Gastroesophageal sphincter (tissue), 4 donors: ENCODE data around the gene TEKT2. TPM values are rescaled to one million over a fixed set of nuclear protein-coding genes. Genes with fewer than 3 reads are reported as not detected.
A peak's percentile ranks its signal among the peaks of the same experiment; 100 is the strongest.

Experiments
- ATAC-seq: fragments of 150-250 bp; one replicate; pipeline ENCODE4 v1.9.1; 2016; ENCODE audit warnings: mild to moderate bottlenecking, moderate library complexity
- H3K27ac ChIP-seq, 4 donors: fragments of 200-600 bp; sonication (generic) in 3 of 4; 1 replicate in 3 of 4; 2 replicates in 1 of 4; pipeline ENCODE4 v1.5.1; 2016 to 2019
- H3K27me3 ChIP-seq: fragments of 200-600 bp; sonication (generic); one replicate; pipeline ENCODE4 v1.5.1; 2019
- H3K36me3 ChIP-seq, 2 donors: fragments of 200-600 bp; sonication (generic); one replicate each; pipeline ENCODE4 v1.5.1; 2019; ENCODE audit warnings: control low read depth in 1 of 2
- H3K4me1 ChIP-seq, 3 donors: fragments of 200-600 bp; sonication (generic); 1 replicate in 2 of 3; 2 replicates in 1 of 3; pipeline ENCODE4 v1.5.1; 2016 to 2019; ENCODE audit warnings: control low read depth in 2 of 3
- H3K4me3 ChIP-seq, 2 donors: fragments of 200-600 bp; sonication (generic); one replicate each; pipeline ENCODE4 v1.5.1; 2019; ENCODE audit warnings: mild to moderate bottlenecking in 1 of 2, moderate library complexity in 1 of 2
- H3K9me3 ChIP-seq, 3 donors: fragments of 200-600 bp; sonication (generic); one replicate each; pipeline ENCODE4 v1.5.1; 2017 to 2019; ENCODE audit warnings: control low read depth in 2 of 3
- CTCF ChIP-seq, 4 experiments: fragments of 200-600 bp in 2 of 4; fragments of 450-650 bp in 2 of 4; sonication (generic) in 1 of 4; IDR thresholded peaks; one replicate each; pipeline ENCODE4 v1.5.1; 2017 to 2019; ENCODE audit warnings: antibody characterized with exemption in 4 of 4, mild to moderate bottlenecking in 2 of 4, moderate library complexity in 2 of 4
- EP300 ChIP-seq: sonication (generic); formaldehyde crosslinking; IDR thresholded peaks from one replicate; pipeline ENCODE4 v1.6.1; 2017; ENCODE audit warnings: antibody characterized with exemption, mild to moderate bottlenecking
- POLR2A ChIP-seq, 2 donors: fragments of 450-650 bp; IDR thresholded peaks; one replicate each; pipeline ENCODE4 v1.6.1; 2017; ENCODE audit warnings: antibody characterized with exemption in 2 of 2, mild to moderate bottlenecking in 2 of 2, moderate library complexity in 1 of 2
- POLR2AphosphoS5 ChIP-seq: sonication (generic); formaldehyde crosslinking; IDR thresholded peaks from one replicate; pipeline ENCODE4 v1.6.1; 2017; ENCODE audit warnings: antibody characterized with exemption
- WGBS, 2 donors: methylation state at CpG; one replicate each; pipeline ENCODE4 v1.1.5; 2018; ENCODE audit warnings: low coverage in 1 of 2; 5-methylcytosine and 5-hydroxymethylcytosine counted together
- total RNA-seq, 4 donors: library from RNA; depleted of rRNA; stranded (reverse); fragments of >200 nt; gene quantifications; one replicate each; pipeline ENCODE4 v1.1.0, GENCODE V29; 2016

TEKT2 gene
- total RNA-seq, 4 donors from 2014 or later = 0.73 TPM; not detected in 3

DNA sequence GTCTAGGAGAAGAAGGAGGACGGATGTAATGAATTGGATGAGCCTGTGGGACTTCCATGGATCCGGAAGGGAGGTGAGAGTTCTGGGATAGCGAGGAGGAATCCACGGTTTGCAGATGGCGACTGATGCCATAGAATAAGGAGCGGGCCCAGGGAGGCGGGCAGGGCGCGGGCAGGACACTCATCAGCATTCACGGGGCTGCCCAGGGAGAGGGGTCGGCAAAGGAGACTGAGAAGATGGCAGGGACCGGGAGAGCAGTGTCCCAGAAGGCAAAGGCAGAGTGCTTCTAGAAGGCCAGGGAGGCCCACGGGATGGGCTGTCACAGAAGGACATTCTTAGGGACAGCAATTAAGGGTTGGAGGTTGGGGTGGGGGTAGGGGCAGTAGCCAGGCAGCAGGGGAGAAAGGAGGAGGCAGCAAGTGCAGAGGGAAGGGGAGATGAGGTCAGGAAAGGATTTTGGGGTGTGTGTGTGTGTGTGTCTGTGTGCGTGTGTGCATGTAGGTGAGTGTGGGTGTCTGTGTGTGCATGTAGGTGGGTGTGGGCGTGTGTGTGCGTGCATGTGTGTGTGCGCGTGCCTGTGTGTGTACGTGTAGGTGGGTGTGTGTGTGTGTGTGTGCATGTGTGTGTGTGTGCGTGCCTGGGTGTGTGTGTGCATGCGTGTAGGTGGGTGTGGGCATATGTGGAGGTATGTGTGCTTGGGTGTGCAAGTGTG is 42.3 kb downstream of the TEKT2 start:
- WGBS, 2 donors = 68 to 78% methylated on average over 11 to 19 of the region's 21 CpGs
- no peak for TF ChIP-seq EP300
- no peak for TF ChIP-seq POLR2AphosphoS5
- TF ChIP-seq POLR2A (IDR thresholded peaks at IDR 0.05) = no peak
- TF ChIP-seq CTCF (IDR thresholded peaks at IDR 0.05) = no peak
- Histone ChIP-seq H3K9me3 (no peaks in the 10 kb centered on the region), H3K27ac (no peak overlapping the region), H3K4me3 (peak overlapping the region in 1 of 2 donors; percentile 60), H3K4me1 (peaks cover 0 to 34% (median 14%) of the 10 kb centered on the region in 3 donors), H3K27me3 (no peaks in the 10 kb centered on the region), H3K36me3 (no peaks in the 10 kb centered on the region)
- ATAC-seq = no peak

DNA sequence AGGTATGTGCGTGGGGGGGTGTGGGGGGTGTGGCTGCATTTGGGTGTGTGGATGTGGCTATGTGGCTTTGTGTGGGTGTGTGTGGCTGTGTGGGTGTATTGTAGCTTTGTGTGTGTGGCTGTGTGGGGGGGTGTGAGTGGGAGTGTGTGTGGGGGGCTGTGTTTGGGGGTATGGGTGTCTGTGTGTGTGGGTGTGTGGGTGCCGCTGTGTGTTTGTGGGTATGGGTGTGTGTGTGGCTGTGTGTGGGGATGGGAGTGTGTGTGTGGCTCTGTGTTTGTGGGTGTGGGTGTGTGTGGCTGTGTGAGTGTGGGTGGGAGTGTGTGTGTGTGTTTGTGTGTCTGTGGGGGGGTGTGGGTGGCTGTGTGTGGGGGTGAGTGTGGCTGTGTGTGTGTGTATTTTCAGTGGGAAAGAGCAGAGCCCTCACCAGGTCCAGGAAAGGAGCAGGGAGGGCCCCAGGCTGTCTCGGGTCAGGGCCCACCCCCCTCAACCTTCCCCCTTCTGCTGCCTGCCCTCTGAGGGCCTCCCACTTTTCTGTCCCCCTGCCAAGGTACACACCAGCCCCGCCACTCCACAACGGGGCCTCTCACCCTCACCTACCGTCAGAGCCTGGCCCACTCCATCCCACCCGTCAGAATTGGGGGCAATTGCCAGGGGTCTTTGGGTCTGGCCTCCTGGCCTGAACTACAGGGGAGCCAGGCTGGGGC is 43.1 kb downstream of the TEKT2 start:
- Histone ChIP-seq H3K27me3 (no peaks in the 10 kb centered on the region), H3K4me3 (no peak overlapping the region), H3K9me3 (no peaks in the 10 kb centered on the region), H3K4me1 (peaks cover 0 to 34% (median 14%) of the 10 kb centered on the region in 3 donors), H3K27ac (no peak overlapping the region), H3K36me3 (no peaks in the 10 kb centered on the region)
- no peak for TF ChIP-seq CTCF (IDR thresholded peaks at IDR 0.05)
- no peak for TF ChIP-seq POLR2A (IDR thresholded peaks at IDR 0.05)
- no peak for TF ChIP-seq POLR2AphosphoS5
- TF ChIP-seq EP300 = no peak
- no peak for ATAC-seq
- 78 to 83% methylated on average over 1 to 2 of the region's 7 CpGs for WGBS, 2 donors

DNA sequence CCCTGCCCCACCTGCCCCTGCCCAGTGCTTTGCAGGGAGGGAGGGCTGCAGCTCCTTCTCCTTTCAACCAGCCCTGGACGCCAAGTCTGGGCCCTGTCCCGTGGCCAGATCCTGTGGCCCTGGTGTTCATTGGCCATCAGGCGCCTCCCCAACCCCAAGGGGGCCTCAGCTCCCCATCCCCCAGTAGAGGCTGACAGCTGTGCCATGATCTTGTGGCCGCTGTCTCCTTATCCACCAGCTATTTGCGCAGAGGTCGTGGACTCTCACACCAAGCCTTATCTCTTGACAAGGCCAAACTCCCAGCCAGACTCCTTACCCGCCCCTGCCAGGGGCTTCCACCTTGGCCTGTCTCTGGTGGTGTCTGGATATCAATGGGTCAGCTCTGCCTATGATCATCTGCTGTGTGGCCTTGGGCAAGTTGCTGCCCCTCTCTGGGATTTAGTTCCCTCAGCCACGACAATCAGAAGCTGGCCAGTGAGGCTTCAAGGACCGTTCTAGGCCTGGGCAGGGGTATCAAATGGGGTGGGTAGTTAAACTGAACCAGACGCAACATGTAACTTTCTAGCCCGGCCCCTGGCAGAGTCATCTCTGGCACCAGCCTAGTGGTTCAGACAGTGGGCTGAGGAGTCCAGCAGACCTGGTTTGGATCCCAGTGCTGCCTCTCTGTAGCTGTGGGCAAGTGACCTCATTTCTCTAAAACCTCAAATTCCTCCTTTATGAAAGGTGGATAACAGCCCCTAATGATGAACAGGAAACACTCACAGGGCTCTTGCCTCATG is 44.4 kb downstream of the TEKT2 start:
- Histone ChIP-seq H3K4me1 (peaks cover 0 to 31% (median 14%) of the 10 kb centered on the region in 3 donors), H3K4me3 (no peak overlapping the region), H3K9me3 (no peaks in the 10 kb centered on the region), H3K36me3 (no peaks in the 10 kb centered on the region), H3K27ac (no peak overlapping the region), H3K27me3 (no peaks in the 10 kb centered on the region)
- no peak for TF ChIP-seq EP300
- no peak for TF ChIP-seq POLR2AphosphoS5
- TF ChIP-seq POLR2A (IDR thresholded peaks at IDR 0.05) = no peak
- no peak for TF ChIP-seq CTCF (IDR thresholded peaks at IDR 0.05)
- no peak for ATAC-seq
- WGBS, 2 donors = 81 to 86% methylated on average over 3 to 10 of the region's 11 CpGs

GRCh38 chr1:36128905-36129206 is 45.0 kb downstream of the TEKT2 start:
- Histone ChIP-seq H3K27ac (no peak overlapping the region), H3K4me3 (no peak overlapping the region), H3K4me1 (peaks cover 0 to 33% (median 11%) of the 10 kb centered on the region in 3 donors), H3K36me3 (no peaks in the 10 kb centered on the region), H3K9me3 (no peaks in the 10 kb centered on the region), H3K27me3 (no peaks in the 10 kb centered on the region)
- 100% methylated on average over 1 of the region's 3 CpGs; no CpG with 5 or more reads in 1 of the 2 donors for WGBS, 2 donors
- TF ChIP-seq POLR2A (IDR thresholded peaks at IDR 0.05) (no peak), CTCF (IDR thresholded peaks at IDR 0.05) (no peak)
- ATAC-seq = no peak
